GM19238 (cell line): ENCODE results near the gene CDH13.

ENCODE experiments used
- DNase-seq: peaks from one replicate; pipeline ENCODE4 v3.0.0; 2011; ENCODE audit warnings: low spot score; ENCODE audit not compliant: insufficient read length

Gene CDH13

DNA sequence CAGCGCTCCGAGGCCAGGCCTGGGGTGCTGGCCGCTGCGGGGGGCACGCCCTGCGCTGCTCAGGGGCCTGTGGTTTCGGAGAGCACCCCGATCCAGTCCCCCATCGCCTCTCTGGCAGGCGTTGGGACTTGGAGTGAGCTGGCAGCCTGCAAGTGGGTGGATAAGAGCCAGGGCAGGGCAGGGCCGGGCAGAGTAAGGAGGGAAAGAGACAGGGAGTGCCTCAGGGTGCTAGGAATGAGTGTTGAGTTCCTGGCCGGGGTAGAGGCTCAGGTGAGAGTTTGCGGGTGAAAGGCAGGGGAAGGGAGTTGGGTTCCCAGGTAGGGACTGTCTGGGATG, 1.3 kb downstream of the CDH13 start:
- DNase-seq: no peak

DNA sequence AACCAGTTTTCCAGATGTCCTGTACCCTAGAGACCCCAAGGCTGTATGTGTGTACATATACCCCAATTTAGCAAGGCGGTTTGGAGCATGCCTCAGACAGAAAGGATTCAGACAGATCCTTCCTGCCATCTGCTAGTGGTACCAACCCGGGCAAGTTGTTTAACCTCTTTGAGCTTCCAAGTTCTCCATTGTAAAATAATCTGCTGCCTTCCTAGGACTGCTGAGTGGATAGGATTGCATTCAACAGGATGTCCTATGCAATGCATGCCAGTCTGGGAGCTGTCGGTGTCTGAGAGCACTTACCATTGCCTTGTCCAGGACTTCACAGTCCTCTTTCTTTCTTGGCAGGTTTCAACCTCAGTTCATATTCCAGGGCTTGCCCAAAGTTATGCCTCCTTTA, 1.9 kb downstream of the CDH13 start:
- no peak for DNase-seq

DNA sequence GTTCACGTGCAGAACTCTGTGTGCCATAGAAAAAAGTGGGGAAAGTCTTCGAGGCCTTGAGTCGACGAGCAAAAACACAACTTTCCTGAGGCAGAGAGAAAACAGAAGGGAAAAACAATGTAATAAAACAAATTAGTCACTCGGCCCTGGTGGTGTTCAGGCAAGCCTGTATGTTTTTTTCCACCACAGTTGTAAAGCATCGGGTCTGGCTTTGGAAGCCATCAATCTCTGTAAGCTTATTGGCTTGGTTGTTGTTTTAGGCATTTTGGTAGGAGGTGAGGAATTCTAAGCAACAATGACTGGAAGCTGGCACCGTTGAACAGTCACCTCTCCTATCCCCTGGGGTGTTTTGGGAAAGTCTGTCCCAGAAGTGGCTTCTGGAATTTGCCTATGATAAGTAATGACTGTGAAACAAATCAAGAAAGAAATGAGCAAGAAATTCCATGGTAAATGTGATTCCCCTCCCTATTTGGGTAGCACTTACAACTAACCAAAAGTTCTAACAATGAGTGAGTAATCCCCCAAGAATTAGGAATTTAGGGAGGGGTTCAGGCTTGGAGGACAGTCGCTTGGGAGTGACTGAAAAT, 2.8 kb downstream of the CDH13 start:
- DNase-seq: no peak

DNA sequence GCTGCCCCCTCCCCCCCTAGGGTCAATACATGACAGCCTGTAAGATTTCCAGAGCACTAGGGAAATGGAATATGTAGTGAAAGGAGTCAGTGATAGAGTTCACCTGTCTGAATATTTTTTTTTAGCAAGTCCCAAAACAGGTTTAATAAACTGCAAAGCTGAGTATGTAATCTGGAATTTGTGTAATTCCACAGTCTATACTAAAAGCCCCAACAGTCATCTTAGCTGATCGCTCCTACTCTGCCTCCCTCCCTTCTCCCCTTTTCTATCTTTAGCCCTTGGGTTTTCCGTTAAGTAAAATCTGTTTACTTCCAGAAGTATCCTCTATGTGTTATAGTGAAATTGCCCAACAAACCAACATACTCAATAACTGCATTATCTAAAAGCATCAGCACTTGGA, 3.5 kb downstream of the CDH13 start:
- no peak for DNase-seq

DNA sequence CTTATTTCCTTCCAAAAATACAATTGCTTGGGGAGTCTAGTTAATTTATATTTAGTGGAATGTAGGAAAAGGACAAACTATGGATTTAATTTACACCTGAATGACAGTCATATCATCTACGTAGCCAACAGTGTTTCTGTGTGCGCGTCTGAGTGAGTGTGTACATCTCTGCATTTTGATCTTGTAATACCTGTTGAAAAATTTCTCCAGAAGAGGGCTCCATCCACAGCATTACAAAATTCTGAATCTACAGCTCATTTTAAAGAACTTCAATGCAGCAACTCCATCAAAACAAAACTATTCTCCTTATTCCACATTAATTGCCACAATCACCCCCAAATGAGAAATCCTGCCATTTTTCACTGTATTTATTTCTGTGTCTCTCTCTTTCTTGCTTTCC, 3.9 kb downstream of the CDH13 start:
- no peak for DNase-seq

DNA sequence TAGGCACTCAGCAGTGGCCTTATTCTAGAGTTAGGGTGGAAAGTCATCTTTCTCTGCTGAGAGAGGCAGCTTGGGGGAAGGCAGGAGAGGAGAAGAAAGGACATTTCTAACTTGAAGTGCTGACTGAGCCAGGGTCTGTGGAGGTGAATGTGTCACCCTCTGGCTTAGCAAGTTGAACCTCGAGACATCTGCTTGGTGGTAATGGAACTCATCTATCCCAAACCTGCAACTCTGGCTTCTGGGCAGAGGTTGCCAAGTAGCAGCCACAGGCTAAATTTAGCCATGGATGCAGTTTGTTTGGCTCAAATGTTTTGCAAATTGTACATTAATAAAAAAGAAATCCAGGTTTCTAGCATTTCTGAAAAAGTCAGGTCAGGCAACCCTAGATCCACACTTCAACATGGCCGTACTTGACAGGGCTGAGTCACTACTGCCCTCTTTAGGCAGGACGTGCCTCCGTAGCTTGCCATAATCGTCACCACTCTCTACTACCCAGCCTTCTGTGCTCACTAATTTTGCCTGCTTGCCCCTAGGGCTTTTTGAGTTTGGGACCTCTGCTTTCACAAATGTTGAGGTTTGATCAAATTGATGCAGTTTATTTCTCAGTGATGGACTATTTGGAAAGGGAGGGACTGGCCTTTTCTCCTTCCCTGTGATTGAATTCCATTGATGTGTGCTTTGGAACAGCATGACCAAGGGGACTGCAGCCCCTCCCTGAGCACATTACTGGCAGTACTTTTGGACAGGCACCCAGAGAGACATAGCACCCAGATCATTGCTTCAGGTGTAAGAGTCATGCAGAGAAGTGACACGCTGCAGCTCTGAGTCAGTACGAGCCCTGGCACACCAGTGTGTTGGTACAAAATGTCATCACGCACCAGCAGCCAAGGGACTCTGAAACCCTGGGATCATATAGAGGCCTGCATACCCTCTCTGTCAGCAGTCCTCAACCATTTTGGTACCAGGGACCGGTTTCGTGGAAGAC, 5.2 kb downstream of the CDH13 start:
- DNase-seq: no peak

DNA sequence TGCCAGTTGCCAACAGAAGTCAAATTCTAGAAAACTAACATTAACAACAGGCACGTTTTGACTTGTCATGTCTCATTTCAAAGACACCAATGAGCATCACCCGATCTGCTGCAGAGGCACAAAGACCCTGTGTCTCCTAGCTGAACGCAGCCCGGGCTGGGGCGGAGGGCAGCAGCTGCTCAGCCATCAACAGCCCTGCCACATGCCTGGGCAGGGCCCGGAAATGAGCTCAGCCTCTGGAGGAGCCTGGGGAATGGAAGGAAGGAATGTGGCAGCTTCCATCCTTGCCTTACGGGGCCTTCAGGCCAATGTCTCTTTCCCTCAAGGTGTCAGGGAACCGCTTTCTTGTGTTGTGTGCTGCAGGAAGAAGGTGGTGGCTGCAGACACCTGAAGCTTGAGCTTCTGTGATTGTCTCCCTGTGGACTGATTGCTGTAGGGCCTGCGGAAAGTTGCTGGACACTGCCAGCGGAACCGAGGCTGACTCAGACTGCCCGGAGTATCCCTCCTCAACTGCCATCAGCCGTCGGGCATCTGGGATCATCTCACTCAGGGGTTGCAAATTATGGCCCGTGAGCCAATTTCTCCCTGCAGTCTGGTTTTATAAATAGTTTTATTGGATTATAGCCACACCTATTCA, 7.3 kb downstream of the CDH13 start:
- DNase-seq: no peak

DNA sequence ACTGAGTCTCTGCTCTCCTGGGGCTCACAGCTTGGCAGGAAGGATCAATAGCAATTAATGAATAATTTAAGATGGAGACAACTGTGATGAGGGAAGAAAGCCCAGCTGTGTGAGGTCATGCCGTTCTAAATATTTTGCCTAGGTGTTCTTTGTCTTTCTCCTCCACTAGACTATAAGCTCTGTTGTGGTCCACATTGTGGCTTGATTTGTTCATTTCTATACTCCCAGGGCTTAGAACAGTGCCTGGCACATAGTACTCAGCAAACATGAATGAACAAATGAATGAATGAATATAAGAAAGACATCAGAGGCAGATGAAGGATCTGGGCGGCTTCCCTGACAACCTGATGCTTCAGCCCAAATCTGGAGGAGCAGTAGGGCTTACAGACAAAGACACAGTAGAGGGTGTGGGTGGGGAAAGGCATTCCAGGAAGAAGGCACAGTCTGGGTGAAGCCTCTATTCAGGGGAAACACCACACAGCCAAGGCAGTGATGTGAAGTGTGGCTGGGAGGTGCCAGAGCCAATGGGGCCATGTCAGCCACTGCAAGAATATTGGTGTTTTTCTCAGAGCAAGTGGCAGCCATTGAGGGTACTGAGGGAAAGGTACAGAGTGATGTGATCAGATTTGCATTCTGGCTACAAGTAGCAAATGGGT, 8.3 kb downstream of the CDH13 start:
- no peak for DNase-seq

DNA sequence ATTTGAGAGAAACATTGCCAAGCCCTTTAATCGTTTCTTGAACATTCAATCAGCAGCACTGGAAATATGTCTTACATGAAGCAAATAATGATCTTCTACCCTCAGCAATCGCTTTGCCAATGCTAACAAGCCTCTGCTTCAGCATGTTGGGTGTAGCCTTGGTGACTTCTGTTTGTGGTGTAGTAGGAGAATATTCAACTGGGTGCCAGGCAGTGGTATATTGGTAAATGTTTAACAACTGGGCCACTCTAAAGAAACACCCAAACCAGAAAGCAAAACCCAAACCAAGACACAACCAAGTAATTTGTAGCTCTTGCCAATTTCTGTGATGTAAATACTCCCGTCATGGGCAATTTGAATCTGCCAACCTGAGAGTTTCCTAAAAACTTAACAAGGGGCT, 9.7 kb downstream of the CDH13 start:
- DNase-seq: no peak

DNA sequence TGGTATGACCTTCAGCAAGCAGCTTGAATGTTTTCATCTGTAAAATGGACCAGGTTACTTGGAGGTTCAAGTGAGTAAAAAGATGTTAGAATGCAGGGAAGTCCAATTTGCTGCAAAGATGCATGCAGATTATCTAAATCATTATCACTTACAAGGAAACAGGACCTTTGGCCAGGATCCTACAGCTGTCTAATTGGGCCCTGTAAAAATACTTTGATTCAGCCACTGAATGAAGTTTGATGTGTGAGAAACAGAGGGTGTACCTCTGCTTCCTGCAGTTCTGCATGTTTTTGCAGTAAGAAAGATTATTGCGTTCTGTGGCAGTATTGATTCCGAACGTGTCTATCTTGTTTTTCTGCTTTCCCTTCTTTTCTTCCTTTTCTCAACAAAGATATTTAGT, 10.2 kb downstream of the CDH13 start:
- DNase-seq: no peak

DNA sequence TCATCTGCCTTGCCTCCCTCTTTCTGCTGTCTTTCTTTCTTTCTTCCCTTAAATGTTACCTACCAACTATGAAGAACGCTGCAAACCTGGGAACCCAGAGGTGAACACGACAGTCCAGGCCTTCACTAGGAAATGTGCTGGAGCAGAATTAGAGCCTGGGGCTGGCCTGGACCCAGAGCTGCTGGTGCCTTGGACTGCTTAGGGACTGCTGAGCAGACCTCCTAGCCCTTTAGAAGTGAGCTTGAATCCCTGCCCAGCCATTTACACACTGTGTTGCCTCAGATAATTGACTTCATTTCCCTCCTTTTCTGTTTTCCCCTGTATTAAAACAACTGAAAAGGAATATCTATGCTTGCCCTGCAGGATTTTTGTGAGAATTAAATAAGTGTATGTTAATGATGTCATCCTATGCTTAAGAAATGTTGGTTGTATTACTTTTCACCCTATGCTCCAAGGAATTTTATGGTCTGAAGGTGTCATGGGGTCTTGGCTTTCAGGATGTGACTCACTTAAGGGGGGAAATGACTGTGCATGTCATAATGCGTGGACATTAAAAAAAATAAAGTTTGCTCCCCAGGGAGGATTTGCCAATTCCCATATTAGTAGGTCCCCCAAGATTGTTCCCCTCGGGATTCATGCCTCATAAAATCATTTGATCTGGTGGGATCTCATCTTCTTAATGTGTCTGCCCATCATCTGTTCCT, 11.5 kb downstream of the CDH13 start:
- no peak for DNase-seq

DNA sequence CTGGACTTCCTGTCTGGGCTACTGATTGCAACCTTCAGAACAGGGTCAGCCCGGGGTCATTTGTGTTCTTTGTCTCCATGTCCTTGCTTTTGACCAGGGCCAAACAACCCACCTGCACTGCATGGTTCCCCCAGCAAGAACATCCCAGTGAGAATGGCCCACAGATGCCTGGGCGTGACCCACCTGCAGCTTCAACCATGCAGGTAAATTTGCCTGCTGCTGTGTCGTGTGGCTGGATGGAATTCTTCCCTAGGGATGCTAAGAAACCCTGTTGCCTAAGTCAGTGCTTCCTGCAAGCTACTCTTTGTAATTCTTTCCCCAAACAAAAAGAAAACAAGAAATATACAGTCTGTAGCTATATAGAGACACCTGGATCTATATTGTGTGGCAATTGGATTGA, 12.5 kb downstream of the CDH13 start:
- DNase-seq: no peak

DNA sequence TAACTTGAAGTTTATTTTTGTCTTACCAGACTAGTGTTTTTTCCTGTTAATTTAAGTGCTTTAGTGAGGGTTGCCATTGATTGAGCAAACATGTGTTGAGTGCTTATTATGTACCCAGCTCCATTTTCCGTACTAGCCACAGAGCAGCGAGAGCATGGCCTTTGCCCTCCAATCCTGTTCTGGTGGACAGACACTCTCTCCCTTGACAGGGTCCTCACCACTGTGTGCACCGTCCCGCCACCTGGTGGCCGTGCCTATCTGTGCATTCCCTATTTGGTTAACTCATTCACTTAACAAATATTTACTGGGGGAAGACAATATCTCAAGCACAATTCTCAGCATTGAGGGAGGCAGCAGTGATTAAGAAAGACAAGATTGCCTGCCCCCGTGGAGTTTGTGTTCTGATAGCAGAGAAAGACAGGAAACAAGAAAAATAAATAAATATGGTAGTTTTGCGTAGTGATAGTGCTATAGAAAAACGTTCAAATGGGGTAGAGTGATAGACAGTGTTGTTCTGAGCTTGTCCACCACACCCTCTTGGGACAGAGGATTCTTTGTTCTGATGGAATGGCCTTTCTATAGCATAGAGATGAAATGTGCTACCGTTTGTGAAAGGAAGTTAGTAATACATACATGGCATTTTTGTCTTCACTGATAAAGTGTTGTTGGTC, 13.0 kb downstream of the CDH13 start:
- peak; percentile 35 for DNase-seq

DNA sequence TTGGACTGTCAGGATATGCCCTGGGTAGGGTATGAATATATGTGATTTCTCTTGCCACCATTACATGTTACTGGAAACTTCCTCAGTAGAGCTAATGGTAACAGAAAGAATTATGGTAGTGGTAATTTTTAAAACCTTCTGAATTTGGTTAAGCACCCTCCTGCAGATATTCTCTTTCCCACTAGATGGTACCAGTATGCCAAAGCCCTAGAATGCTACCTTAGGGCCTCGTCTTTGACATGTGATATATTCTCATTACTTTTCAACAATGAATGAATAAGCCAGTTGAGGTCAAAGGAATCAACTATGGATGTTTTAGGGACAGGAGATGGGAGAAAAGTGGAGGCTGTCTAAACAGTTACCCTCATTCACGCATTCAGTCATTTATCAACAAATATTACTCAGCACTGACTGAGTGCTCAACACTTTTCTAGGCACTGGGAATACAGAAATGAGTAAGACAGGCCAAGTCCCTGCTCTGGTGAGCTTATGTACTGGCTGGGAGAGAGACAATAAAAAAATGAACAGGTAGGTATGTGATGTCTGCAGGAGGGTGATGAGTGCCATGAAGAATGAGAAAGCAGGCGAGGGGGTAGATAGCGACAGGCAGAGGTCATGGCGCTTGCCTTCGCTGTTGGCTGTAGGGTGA, 14.7 kb downstream of the CDH13 start:
- DNase-seq: no peak

DNA sequence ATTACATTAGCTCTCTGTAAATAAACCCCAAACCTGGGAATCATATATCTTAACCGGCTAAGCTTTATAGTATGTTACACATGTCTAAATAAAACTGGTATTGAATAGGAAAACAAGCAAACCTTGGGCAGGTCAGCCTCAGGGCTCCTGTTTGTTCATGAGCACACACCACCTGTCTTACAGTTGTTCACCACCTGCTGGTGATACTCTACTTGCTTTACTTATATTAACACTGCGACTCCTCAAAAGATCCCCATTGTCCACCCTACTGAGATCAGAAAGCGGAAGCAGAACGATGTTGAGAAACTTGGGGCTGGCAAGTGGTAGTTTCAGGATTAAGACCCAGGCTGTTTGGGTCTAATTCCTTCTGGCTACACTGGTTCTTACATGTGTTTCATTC, 16.4 kb downstream of the CDH13 start:
- no peak for DNase-seq

DNA sequence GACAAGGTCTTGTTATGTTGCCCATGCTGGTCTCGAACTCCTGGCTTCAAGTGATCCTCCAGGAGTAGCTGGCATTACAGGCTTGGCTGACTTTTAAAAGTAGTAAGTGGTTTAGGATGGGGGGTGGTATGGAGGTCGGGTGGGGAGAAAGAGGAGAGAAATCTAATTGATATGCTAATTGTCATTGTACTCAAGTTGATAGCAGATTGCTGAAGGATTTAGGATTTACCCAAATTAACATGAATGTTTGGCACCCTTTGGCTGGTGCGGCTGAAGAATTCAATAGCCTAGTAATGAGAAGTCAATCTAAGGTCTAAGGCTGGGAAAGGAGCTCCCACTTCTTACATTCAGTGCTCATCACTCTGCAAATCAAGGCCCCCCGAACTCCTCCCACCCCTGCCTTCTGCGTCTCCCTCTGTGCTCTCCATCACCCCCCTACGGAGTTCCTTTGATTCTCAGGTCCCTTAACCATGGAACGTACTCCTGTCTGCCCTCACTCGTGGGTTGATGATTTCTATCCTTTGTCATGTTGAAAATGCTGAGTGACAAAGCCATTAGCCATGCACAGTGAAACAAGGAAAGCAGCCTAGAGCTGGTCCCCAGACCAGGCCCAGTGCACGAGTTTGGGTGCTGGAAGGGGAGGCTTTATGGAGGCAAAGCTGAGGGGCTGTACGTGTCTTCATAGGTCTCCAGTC, 17.3 kb downstream of the CDH13 start:
- no peak for DNase-seq

DNA sequence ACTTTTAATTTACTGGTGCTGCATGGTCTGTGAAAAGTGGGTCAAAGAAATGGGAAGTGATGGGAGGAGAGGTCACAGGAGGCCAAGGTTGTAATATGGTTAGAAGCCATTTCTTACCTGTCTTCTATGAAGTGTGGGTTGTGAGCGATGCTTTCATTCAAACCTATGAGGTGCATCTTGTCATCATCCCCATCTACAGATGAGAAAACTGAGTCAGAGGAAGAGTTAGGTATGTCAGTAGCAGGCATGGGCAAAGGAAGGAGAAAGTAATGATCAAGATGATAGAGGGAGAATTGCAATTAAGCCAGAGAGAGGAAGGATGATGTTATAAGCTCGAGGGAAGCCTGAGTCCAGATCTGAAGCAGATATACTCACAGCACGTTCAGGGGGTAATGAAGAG, 19.7 kb downstream of the CDH13 start:
- no peak for DNase-seq

DNA sequence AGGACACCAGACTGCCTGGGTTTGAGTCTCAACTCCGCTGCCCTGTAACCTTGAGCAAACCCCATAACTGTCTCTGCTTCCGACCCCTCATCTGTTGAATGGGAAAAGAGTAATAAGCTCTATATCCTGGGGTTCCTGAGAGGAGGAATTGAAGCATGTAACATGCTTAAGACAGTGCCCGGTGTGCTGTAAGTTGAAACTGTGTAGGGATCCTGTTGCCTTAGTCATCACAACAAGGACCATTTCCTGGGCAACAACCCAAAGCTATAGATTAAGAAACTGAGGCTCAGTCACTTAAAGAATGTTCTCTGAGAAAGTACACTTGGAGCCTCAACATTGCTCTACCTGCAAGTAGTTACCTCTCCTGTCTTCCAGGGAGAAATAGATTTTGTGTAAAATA, 23.0 kb downstream of the CDH13 start:
- no peak for DNase-seq

DNA sequence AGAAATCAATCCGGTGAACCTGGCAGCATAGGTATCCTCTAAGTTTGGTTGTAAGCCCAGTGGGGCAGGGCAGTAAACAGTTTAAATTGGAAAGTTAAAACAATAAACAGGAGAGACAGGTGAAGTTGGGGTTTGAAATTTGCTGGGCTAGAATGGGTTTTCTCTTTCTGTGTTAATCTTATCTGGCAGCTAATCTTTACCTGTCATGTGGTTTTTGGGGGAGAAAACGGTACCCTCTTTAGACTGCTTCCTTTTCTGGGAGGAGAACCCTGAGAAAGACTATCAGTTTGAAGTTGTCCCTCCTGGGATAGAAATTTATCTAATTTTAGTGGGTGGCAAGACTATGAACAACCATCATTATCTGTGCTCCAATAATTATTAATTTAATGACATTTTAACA, 24.0 kb downstream of the CDH13 start:
- no peak for DNase-seq
